HEK293 (cell line): Measurements from ENCODE around the gene TDG.

Experiments
- GLIS1 ChIP-seq: fragments of 450-650 bp; formaldehyde crosslinking; IDR thresholded peaks from 2 replicates; pipeline ENCODE4 v1.5.1; 2016; ENCODE audit warnings: missing biosample characterization, missing genetic modification characterization
- KLF10 ChIP-seq: fragments of 450-650 bp; IDR thresholded peaks from 2 replicates; pipeline ENCODE4 v1.5.1; 2018; ENCODE audit warnings: missing biosample characterization, mild to moderate bottlenecking, missing genetic modification characterization
- KLF7 ChIP-seq: fragments of 450-650 bp; formaldehyde crosslinking; IDR thresholded peaks from 2 replicates; pipeline ENCODE4 v1.5.1; 2016; ENCODE audit warnings: missing biosample characterization, missing genetic modification characterization, borderline replicate concordance
- OSR2 ChIP-seq: fragments of 450-650 bp; formaldehyde crosslinking; IDR thresholded peaks from 2 replicates; pipeline ENCODE4 v1.5.1; 2016; ENCODE audit warnings: missing biosample characterization, missing genetic modification characterization
- SALL2 ChIP-seq: fragments of 450-650 bp; formaldehyde crosslinking; IDR thresholded peaks from 2 replicates; pipeline ENCODE4 v1.5.0; 2017; ENCODE audit warnings: missing biosample characterization, mild to moderate bottlenecking, missing genetic modification characterization, borderline replicate concordance
- SETDB1 ChIP-seq: IDR thresholded peaks from one replicate; pipeline ENCODE4 v1.6.1; 2017; ENCODE audit warnings: mild to moderate bottlenecking, low read length, moderate library complexity, mixed read lengths; ENCODE audit not compliant: insufficient read length
- WT1 ChIP-seq: fragments of 450-650 bp; formaldehyde crosslinking; IDR thresholded peaks from 2 replicates; pipeline ENCODE4 v1.5.1; 2016; ENCODE audit warnings: missing biosample characterization, missing genetic modification characterization
- ZFP69B ChIP-seq: fragments of 450-650 bp; formaldehyde crosslinking; IDR thresholded peaks from 2 replicates; pipeline ENCODE4 v1.5.1; 2016; ENCODE audit warnings: missing biosample characterization, missing genetic modification characterization
- ZNF114 ChIP-seq: fragments of 450-650 bp; formaldehyde crosslinking; IDR thresholded peaks from 2 replicates; pipeline ENCODE4 v1.5.0; 2017; ENCODE audit warnings: missing biosample characterization, missing genetic modification characterization
- ZNF157 ChIP-seq: fragments of 450-650 bp; formaldehyde crosslinking; IDR thresholded peaks from 2 replicates; pipeline ENCODE4 v1.5.1; 2016; ENCODE audit warnings: missing biosample characterization, missing genetic modification characterization
- ZNF169 ChIP-seq: fragments of 450-650 bp; formaldehyde crosslinking; IDR thresholded peaks from 2 replicates; pipeline ENCODE4 v1.5.1; 2016; ENCODE audit warnings: missing biosample characterization, missing genetic modification characterization
- ZNF221 ChIP-seq: fragments of 450-650 bp; formaldehyde crosslinking; IDR thresholded peaks from 2 replicates; pipeline ENCODE4 v1.5.1; 2017; ENCODE audit warnings: missing biosample characterization, missing genetic modification characterization, borderline replicate concordance
- ZNF24 ChIP-seq: fragments of 450-650 bp; formaldehyde crosslinking; IDR thresholded peaks from 2 replicates; pipeline ENCODE4 v1.5.1; 2016; ENCODE audit warnings: missing biosample characterization, missing genetic modification characterization
- ZNF266 ChIP-seq: fragments of 450-650 bp; formaldehyde crosslinking; IDR thresholded peaks from 2 replicates; pipeline ENCODE4 v1.5.1; 2016; ENCODE audit warnings: missing biosample characterization, missing genetic modification characterization, low read depth
- ZNF302 ChIP-seq: fragments of 450-650 bp; formaldehyde crosslinking; IDR thresholded peaks from 2 replicates; pipeline ENCODE4 v1.5.1; 2016; ENCODE audit warnings: missing biosample characterization, missing genetic modification characterization, low read depth
- ZNF391 ChIP-seq: fragments of 450-650 bp; formaldehyde crosslinking; IDR thresholded peaks from 2 replicates; pipeline ENCODE4 v1.5.1; 2016; ENCODE audit warnings: low read depth, missing biosample characterization, missing genetic modification characterization, borderline replicate concordance
- ZNF433 ChIP-seq: fragments of 450-650 bp; formaldehyde crosslinking; IDR thresholded peaks from 2 replicates; pipeline ENCODE4 v1.5.1; 2016; ENCODE audit warnings: missing biosample characterization, missing genetic modification characterization, low read depth
- ZNF529 ChIP-seq: fragments of 450-650 bp; formaldehyde crosslinking; IDR thresholded peaks from 2 replicates; pipeline ENCODE4 v1.5.1; 2017; ENCODE audit warnings: missing genetic modification characterization, missing biosample characterization; ENCODE audit not compliant: insufficient replicate concordance
- ZNF548 ChIP-seq: fragments of 450-650 bp; formaldehyde crosslinking; IDR thresholded peaks from 2 replicates; pipeline ENCODE4 v1.5.1; 2016; ENCODE audit warnings: missing biosample characterization, missing genetic modification characterization
- ZNF623 ChIP-seq: fragments of 450-650 bp; formaldehyde crosslinking; IDR thresholded peaks from 2 replicates; pipeline ENCODE4 v1.5.1; 2016; ENCODE audit warnings: missing biosample characterization, missing genetic modification characterization
- ZNF626 ChIP-seq: fragments of 450-650 bp; sonication (Bioruptor Pico); formaldehyde crosslinking; IDR thresholded peaks from 2 replicates; pipeline ENCODE4 v1.5.1; 2018; ENCODE audit warnings: missing biosample characterization, missing genetic modification characterization, inconsistent platforms
- ZNF776 ChIP-seq: fragments of 450-650 bp; formaldehyde crosslinking; IDR thresholded peaks from 2 replicates; pipeline ENCODE4 v1.5.0; 2017; ENCODE audit warnings: missing biosample characterization, missing genetic modification characterization, borderline replicate concordance
- ZNF830 ChIP-seq: fragments of 450-650 bp; IDR thresholded peaks from 2 replicates; pipeline ENCODE4 v1.5.0; 2018; ENCODE audit warnings: missing biosample characterization, missing genetic modification characterization, low read depth, mild to moderate bottlenecking, moderate library complexity
- ZSCAN16 ChIP-seq: fragments of 450-650 bp; formaldehyde crosslinking; IDR thresholded peaks from 2 replicates; pipeline ENCODE4 v1.5.1; 2016; ENCODE audit warnings: missing biosample characterization, missing genetic modification characterization
- TF ChIP-seq, protein P1 (sequence below): fragments of 450-650 bp; formaldehyde crosslinking; IDR thresholded peaks from 2 replicates; pipeline ENCODE4 v1.5.1; 2016; ENCODE audit warnings: missing biosample characterization, missing genetic modification characterization
- TF ChIP-seq, protein P2 (sequence below): fragments of 450-650 bp; formaldehyde crosslinking; conservative IDR thresholded peaks from 2 replicates; pipeline ENCODE4 v1.5.1; 2016; ENCODE audit warnings: low read depth, missing biosample characterization, missing genetic modification characterization
- TF ChIP-seq, protein P3 (sequence below): fragments of 450-650 bp; formaldehyde crosslinking; IDR thresholded peaks from 2 replicates; pipeline ENCODE4 v1.5.1; 2016; ENCODE audit warnings: missing biosample characterization, missing genetic modification characterization
- TF ChIP-seq, protein P4 (sequence below): fragments of 450-650 bp; formaldehyde crosslinking; IDR thresholded peaks from 2 replicates; pipeline ENCODE4 v1.5.1; 2016; ENCODE audit warnings: missing biosample characterization, missing genetic modification characterization
- TF ChIP-seq, protein P5 (sequence below): fragments of 450-650 bp; formaldehyde crosslinking; IDR thresholded peaks from 2 replicates; pipeline ENCODE4 v1.5.1; 2017; ENCODE audit warnings: missing biosample characterization, missing genetic modification characterization

The TDG gene

DNA sequence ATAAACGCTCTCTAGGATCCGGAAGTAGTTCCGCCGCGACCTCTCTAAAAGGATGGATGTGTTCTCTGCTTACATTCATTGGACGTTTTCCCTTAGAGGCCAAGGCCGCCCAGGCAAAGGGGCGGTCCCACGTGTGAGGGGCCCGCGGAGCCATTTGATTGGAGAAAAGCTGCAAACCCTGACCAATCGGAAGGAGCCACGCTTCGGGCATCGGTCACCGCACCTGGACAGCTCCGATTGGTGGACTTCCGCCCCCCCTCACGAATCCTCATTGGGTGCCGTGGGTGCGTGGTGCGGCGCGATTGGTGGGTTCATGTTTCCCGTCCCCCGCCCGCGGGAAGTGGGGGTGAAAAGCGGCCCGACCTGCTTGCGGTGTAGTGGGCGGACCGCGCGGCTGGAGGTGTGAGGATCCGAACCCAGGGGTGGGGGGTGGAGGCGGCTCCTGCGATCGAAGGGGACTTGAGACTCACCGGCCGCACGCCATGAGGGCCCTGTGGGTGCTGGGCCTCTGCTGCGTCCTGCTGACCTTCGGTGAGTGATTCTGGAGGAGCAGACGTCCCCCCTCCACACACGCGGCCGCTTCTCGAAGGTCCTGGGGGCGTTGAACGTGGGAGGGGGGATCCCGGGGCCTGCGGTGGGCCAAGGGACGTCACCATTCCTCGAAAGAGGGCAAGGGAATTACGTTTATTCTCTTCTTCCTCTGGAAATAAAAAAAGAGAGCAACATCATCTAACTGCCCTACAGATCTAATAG is 35.5 kb upstream of the TDG start, which contains the start of gene HSP90B1 (continued):
- TF ChIP-seq ZNF626 (tag by site-specific recombination) (no peak), ZNF169 (tag by site-specific recombination) (no peak), ZNF302 (tag by site-specific recombination) (no peak), ZNF391 (peak; percentile 77; the same call in 1 of the 2 replicates), SALL2 (no peak), ZNF266 (no peak), GLIS1 (tag by site-specific recombination) (peak; percentile 76), ZNF623 (no peak), ZNF157 (no peak), KLF10 (peak; percentile 77), ZNF529 (tag by site-specific recombination) (no peak), KLF7 (tag by site-specific recombination) (peak; percentile 85; the same call in 1 of the 2 replicates), ZNF776 (no peak), ZNF433 (no peak), WT1 (tag by site-specific recombination) (peak; percentile 49), ZNF830 (tag by site-specific recombination) (no peak), SETDB1 (no peak), ZNF221 (tag by site-specific recombination) (no peak), ZNF114 (tag by site-specific recombination) (no peak), ZNF24 (tag by site-specific recombination) (no peak), ZFP69B (tag by site-specific recombination) (peak; percentile 55), ZNF548 (tag by site-specific recombination) (no peak), ZSCAN16 (no peak), OSR2 (tag by site-specific recombination) (no peak)
- TF ChIP-seq, protein P1, sequence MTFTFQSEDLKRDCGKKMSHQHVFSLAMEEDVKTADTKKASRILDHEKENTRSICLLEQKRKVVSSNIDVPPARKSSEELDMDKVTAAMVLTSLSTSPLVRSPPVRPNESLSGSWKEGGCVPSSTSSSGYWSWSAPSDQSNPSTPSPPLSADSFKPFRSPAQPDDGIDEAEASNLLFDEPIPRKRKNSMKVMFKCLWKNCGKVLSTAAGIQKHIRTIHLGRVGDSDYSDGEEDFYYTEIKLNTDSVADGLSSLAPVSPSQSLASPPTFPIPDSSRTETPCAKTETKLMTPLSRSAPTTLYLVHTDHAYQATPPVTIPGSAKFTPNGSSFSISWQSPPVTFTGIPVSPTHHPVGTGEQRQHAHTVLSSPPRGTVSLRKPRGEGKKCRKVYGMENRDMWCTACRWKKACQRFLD, result no peak
- TF ChIP-seq, protein P2, sequence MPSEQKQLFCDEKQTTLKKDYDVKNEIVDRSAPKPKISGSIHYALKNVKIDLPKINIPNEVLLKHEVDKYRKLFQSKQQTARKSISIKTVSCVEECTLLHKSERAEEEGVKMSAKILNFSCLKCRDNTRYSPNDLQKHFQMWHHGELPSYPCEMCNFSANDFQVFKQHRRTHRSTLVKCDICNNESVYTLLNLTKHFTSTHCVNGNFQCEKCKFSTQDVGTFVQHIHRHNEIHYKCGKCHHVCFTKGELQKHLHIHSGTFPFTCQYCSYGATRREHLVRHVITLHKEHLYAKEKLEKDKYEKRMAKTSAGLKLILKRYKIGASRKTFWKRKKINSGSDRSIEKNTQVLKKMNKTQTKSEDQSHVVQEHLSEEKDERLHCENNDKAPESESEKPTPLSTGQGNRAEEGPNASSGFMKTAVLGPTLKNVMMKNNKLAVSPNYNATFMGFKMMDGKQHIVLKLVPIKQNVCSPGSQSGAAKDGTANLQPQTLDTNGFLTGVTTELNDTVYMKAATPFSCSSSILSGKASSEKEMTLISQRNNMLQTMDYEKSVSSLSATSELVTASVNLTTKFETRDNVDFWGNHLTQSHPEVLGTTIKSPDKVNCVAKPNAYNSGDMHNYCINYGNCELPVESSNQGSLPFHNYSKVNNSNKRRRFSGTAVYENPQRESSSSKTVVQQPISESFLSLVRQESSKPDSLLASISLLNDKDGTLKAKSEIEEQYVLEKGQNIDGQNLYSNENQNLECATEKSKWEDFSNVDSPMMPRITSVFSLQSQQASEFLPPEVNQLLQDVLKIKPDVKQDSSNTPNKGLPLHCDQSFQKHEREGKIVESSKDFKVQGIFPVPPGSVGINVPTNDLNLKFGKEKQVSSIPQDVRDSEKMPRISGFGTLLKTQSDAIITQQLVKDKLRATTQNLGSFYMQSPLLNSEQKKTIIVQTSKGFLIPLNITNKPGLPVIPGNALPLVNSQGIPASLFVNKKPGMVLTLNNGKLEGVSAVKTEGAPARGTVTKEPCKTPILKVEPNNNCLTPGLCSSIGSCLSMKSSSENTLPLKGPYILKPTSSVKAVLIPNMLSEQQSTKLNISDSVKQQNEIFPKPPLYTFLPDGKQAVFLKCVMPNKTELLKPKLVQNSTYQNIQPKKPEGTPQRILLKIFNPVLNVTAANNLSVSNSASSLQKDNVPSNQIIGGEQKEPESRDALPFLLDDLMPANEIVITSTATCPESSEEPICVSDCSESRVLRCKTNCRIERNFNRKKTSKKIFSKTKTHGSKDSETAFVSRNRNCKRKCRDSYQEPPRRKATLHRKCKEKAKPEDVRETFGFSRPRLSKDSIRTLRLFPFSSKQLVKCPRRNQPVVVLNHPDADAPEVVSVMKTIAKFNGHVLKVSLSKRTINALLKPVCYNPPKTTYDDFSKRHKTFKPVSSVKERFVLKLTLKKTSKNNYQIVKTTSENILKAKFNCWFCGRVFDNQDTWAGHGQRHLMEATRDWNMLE (tag by site-specific recombination), result peak; percentile 74; the same call in 1 of the 2 replicates
- TF ChIP-seq, protein P3, sequence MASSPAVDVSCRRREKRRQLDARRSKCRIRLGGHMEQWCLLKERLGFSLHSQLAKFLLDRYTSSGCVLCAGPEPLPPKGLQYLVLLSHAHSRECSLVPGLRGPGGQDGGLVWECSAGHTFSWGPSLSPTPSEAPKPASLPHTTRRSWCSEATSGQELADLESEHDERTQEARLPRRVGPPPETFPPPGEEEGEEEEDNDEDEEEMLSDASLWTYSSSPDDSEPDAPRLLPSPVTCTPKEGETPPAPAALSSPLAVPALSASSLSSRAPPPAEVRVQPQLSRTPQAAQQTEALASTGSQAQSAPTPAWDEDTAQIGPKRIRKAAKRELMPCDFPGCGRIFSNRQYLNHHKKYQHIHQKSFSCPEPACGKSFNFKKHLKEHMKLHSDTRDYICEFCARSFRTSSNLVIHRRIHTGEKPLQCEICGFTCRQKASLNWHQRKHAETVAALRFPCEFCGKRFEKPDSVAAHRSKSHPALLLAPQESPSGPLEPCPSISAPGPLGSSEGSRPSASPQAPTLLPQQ (tag by site-specific recombination), result peak; percentile 48
- TF ChIP-seq, protein P4, sequence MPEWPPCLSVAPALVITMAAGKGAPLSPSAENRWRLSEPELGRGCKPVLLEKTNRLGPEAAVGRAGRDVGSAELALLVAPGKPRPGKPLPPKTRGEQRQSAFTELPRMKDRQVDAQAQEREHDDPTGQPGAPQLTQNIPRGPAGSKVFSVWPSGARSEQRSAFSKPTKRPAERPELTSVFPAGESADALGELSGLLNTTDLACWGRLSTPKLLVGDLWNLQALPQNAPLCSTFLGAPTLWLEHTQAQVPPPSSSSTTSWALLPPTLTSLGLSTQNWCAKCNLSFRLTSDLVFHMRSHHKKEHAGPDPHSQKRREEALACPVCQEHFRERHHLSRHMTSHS (tag by site-specific recombination), result no peak
- TF ChIP-seq, protein P5, sequence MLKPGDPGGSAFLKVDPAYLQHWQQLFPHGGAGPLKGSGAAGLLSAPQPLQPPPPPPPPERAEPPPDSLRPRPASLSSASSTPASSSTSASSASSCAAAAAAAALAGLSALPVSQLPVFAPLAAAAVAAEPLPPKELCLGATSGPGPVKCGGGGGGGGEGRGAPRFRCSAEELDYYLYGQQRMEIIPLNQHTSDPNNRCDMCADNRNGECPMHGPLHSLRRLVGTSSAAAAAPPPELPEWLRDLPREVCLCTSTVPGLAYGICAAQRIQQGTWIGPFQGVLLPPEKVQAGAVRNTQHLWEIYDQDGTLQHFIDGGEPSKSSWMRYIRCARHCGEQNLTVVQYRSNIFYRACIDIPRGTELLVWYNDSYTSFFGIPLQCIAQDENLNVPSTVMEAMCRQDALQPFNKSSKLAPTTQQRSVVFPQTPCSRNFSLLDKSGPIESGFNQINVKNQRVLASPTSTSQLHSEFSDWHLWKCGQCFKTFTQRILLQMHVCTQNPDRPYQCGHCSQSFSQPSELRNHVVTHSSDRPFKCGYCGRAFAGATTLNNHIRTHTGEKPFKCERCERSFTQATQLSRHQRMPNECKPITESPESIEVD (tag by site-specific recombination), result no peak
